ENCODE measurements around the gene CR1. TPM values are rescaled to one million over a fixed set of nuclear protein-coding genes. Genes with fewer than 3 reads are reported as not detected.
"Not testable (repeated sequence)": the region's sequence is repeated elsewhere in the genome, so short reads cannot be mapped to it uniquely, and the experiment has no call there.

CR1 gene
- total RNA-seq, 1 donor from 2014 or later, result not detected

GRCh38 chr1:207644166-207644851 lies 148.4 kb downstream of the CR1 start:
- no peak for DNase-seq (ENCODE audit: low read depth)

DNA sequence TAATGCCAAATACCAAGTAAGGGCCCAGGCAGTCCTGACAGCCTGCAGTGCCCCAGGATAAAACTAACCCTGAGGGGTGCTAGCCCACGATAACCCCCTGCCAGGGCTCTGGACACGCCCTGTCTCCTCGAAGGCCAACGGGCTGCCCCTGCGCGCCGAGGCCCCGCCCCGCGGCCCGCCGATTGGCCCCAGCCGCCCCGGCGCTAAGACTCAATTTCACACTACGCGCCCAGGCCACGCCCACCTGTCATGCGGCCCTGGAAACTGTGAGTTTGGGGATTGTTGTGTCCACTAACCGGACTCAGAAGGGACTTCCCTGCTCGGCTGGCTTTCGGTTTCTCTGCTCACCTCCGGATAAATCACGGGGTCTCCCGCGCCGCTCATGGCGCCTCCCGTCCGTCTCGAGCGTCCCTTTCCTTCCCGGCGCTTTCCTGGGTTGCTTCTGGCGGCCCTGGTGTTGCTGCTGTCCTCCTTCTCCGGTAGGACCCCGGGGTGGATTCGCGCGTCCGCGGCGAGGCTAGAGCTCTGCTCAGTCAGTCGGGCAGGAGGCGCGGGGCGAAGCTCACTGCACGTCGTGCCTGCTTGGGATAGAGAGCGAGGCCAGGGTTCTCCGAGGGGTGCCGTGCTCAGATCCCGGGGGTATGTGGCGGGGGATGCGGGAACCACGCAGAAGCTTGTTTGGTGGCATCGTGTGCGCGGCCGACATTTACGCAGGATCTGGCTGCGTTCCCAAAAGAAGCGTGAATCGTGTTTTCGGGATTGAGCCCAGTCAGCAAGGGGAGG lies 149.1 kb downstream of the CR1 start, which contains the start of gene CR1L:
TSS of gene CR1L (plus strand) at position 282 of the 783 bp plus-strand sequence. CDS start at position 383, 101 bp downstream.
- DNase-seq (ENCODE audit: low read depth), result peak; percentile 57

- no peak for DNase-seq (ENCODE audit: low read depth)
Observed at GRCh38 chr1:207645635-207646081, 149.7 kb downstream of the CR1 start.

DNA sequence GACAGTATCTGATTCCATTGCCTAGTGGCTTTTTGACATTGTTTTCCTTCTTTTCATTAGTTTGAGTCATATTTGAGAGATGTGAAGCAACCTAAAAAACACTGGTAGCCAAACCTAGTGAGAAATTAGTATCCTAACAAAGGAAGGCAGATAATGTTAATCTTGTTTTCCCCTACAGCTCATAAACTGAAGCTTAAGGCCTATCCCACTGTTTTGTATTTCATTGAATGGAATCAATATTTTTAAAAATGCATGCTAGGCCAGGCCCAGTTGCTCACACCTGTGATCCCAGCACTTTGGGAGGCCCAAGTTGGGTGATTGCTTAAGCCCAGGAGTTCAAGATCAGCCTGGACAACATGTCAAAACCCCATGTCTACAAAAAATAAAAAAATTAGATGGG lies 150.2 kb downstream of the CR1 start:
- DNase-seq (ENCODE audit: low read depth), result no peak

- no peak for DNase-seq (ENCODE audit: low read depth)
Observed at GRCh38 chr1:207646944-207647579, 151.1 kb downstream of the CR1 start.

DNA sequence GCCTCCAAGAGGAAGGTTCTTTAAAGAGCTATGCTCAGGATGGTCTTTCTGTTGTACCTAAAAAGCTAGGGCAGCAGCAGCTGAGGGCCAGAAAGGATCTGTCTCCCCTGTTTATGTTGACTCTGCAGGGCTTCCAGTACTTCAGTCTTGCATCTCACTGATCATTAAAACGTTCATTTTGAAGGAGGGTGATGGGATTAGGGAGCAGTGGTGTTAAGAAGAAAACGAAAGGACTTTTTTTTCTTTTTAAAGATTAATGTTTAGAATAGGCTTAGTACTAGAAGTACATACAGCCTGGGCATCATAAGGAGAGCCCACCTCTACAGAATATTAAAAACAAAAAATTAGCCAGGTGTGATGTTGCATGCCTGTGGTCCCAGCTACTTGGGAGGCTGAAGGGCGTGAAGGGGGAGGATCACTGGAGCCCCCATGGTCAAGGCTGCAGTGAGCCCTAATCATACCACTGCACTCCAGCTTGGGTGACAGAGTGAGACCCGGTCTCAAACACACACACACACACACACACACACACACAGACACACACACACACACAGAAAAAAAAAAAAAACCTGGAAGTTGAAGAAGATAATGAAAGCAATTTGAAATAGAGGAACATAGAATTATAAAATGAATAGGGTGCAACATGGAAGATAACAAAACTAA lies 151.8 kb downstream of the CR1 start:
- DNase-seq (ENCODE audit: low read depth), result no peak

GRCh38 chr1:207648334-207649209 lies 152.6 kb downstream of the CR1 start:
- DNase-seq (ENCODE audit: low read depth), result peak; percentile 33

DNA sequence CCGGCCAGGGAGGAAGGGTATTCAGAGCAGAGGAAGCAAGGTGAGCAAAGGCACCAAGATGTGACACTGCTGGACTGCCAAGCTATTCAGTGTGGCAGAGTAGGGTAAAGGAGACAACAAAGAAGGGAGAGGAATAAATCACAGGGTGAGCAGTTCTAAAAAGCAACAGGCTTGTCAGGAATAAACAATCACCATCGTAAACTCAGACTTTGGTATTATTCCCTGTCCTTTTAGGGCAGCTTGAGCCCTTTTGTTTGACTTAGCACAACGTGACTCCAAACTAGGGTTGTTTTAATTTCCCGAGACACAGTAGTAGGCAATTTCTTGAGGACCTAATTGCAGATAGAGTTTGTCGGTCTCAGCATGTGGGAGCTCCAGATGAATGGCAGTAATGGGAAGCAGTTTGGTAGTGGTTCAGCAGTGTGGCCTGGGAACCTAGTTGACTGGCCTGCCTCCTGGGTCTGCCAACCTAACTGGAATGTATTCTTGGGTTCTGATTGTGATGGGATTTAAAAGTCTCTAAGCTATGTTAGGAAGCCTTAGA lies 153.3 kb downstream of the CR1 start:
- no peak for DNase-seq (ENCODE audit: low read depth)

GRCh38 chr1:207649865-207650580 lies 154.1 kb downstream of the CR1 start:
- no peak for DNase-seq (ENCODE audit: low read depth)

- peak; percentile 35 for DNase-seq (ENCODE audit: low read depth)
Observed at GRCh38 chr1:207651583-207651982, 155.6 kb downstream of the CR1 start.

- DNase-seq (ENCODE audit: low read depth), result peak; percentile 10
Observed at GRCh38 chr1:207654320-207654719, 158.4 kb downstream of the CR1 start.

DNA sequence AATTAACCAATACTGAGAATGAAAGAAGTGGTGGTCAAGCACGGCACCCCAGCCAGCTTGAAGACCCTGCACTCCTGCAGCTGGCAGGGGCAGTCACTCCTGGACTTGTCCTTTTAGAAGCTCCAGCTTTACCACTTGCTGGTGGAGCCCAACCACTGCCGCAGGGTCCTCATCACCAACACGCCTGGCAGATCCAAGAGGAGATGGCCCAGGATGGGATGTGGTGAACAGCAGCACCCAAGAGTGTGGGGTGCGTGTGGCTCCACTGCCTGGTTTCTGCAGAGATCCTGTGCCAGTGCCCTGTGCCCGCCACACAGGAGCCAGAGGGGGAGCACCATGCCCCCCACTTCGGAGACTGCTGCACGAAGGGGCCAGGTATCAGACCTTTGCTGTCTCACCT lies 162.5 kb downstream of the CR1 start:
- DNase-seq (ENCODE audit: low read depth), result no peak

DNA sequence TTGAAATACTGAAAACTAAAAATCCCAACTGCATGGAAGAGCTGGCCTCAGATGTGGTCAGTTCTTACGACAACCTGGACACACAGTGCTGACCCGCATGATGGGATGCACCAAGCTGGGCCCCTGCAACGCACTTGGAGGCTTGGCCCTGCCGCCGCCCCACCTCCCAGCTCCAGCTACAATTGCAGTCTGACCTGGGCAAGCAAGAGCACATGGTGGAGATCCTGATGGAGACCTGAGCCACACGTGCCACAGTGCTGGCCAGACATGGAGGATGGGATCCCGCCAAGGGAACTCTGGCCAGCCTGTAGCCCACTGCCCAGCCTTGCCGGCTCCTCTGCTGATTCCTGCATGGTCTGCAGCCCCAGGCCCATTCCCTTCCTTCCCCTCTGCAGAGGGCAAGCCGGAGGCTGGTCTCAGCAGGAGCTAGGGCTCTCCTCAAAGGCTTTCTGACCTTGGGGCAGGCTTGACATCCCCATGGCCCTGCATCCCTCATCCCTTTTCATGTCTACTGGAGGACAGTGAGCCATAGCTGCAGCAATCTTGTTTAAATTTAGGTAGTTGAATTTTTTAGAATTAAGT lies 163.0 kb downstream of the CR1 start:
- no peak for DNase-seq (ENCODE audit: low read depth)

DNA sequence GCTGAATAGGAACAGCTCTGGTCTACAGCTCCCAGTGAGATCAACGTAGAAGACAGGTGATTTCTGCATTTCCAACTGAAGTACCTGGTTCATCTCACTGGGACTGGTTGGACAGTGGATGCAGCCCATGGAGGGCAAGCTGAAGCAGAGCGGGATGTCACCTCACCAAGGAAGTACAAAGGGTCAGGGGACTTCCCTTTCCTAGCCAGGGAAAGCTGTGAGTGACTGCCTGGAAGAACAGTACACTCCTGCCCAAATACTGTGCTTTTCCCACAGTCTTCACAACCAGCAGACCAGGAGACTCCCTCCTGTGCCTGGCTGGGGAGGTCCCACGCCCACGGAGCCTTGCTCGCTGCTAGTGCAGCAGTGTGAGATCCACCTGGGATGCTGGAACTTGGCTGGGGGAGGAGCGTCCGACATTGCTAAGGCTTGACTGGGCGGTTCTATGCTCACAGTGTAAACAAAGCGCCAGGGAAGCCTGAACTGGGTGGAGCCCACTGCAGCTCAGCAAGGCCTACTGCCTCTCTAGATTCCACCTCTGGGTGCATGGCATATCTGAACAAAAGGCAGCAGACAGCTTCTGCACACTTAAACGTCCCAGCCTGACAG lies 163.7 kb downstream of the CR1 start:
- peak; percentile 18 for DNase-seq (ENCODE audit: low read depth)

DNA sequence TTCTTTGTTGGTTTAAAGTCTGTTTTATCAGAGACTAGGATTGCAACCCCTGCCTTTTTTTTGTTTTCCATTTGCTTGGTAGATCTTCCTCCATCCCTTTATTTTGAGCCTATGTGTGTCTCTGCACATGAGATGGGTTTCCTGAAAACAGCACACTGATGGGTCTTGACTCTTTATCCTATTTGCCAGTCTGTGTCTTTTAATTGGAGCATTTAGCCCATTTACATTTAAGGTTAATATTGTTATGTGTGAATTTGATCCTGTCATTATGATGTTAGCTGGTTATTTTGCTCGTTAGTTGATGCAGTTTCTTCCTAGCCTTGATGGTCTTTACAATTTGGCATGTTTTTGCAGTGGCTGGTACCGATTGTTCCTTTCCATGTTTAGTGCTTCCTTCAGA lies 165.5 kb downstream of the CR1 start:
- not testable (repeated sequence) for DNase-seq (ENCODE audit: low read depth)

GRCh38 chr1:207666342-207666741 lies 170.4 kb downstream of the CR1 start:
- DNase-seq (ENCODE audit: low read depth), result no peak

DNA sequence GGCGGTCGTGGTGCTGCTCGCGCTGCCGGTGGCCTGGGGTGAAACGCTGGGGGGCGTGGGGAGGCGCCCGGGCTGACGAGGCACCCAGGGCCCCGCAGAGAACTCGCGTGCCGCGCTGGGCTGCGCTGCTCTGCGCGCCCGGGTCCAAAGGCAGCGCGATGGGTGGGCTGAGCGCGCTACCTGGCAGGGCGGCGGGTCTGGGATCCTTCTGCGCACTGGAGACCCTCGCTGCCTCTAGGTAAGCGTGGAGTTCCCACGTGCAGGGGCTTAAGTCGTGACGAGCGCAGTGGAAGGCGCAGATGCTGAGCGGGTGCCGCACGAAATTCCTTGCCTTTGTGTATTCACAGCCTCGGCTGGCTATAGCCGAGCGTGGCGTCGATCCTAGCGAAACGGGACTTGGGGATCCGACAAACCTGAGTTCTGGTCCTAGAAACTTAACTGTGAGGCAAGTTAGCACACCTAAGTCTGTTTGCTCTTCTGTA lies 173.6 kb downstream of the CR1 start:
- no peak for DNase-seq (ENCODE audit: low read depth)

DNA sequence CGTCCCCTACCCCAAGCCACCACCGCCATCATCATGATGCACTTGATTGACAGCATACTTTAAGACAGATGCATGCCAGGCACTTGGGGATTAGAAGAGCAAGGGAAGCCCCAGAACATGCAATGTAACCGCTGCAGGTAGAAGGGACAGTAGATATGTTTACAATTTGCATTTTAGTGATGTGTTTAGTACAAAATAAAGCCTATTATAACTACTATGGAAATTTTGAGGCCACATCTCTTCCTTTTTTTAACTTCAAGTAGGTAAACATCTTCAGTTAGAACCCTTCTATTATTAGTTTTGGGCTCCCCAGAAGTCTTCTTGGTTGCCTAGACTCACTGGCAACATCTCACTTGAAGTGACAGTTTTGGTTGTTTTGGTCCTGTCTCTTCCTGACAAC lies 174.2 kb downstream of the CR1 start:
- no peak for DNase-seq (ENCODE audit: low read depth)

DNA sequence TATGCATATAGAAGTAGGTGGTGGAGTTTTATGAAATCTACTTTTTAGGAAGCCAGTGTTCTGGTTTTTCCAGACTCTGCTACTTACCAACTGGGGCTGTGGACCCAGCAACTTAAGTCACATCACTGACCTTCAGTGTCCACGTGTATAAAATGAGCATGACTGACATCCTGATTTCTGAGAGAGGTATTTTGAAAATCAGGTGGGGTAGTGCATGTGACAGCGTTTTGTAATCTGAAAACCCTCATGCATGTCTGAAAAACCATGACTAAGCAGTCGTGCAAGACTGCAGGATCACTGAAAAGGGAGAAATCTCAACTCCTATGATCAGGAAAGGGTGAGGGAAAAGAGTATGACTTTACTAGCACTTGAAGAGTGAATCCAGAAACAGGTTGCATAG lies 175.0 kb downstream of the CR1 start:
- DNase-seq (ENCODE audit: low read depth), result peak; percentile 87

All from renal cortical epithelial cell (primary cell).